ENCODE results near the gene VTI1A. TPM values are rescaled to one million over a fixed set of nuclear protein-coding genes. Genes with fewer than 3 reads are reported as not detected.

Gene VTI1A
- total RNA-seq, 2 experiments from 2014 or later, result 39.0 to 54.6 TPM

DNA sequence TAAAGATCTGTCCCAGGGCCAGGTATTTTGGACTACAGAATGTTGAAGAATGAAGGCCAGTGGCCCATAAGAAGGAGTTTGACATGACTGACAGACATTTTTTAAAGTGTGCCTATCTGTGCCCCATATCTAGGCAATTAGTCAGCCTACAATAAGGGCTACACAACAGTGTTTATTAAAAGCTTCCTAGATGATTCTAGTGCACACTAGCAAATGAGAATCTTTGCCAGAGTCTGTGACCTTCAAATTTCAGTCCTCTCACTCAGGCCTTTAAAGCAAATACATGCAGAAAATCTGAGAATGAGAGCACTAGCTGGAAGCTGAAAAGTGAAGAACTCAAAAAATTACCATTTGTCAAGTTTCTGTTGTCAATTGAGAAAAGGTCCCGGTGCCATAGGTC is 208.7 kb downstream of the VTI1A start:
- Mint-ChIP-seq H3K36me3 (no peaks in the 10 kb centered on the region), H3K4me3 (no peak overlapping the region), H3K27me3 (no peaks in the 10 kb centered on the region), H3K27ac (no peak overlapping the region), H3K9me3 (ENCODE audit: low read depth) (no peaks in the 10 kb centered on the region), H3K4me1 (no peaks in the 10 kb centered on the region)
- CTCF ChIA-PET, result interaction anchor here (0.7 kb wide), 1 partner anchor 1445 kb away, joined by 3 read pairs; no protein-coding TSS in a partner anchor
- DNase-seq, result no peak
- no peak for ATAC-seq

DNA sequence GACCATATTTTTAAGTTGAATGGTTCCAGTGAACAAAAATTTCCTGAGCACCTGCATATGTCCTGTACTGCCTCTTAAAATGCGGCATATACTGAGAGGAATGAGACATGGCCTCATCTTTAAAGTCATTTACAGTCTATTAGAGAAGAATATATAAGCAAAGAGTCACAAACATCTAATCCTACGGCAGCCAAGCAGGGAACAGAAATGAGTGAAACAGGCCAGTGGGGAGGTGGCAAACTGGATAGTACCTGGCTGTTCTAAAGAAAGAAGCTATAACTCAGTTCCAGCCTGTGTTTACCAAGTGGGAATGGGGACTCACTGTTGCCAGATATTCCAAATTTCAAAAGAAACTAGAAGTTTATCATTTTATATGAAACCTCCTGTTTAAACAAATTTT is 211.4 kb downstream of the VTI1A start:
- no peak for ATAC-seq
- H3K27me3 Mint-ChIP-seq, result no peaks in the 10 kb centered on the region
- no peaks in the 10 kb centered on the region for H3K36me3 Mint-ChIP-seq
- no peaks in the 10 kb centered on the region for H3K4me1 Mint-ChIP-seq
- CTCF ChIA-PET, result no interaction called here
- H3K27ac Mint-ChIP-seq, result no peak overlapping the region
- no peak overlapping the region for H3K4me3 Mint-ChIP-seq
- no peak for DNase-seq
- no peaks in the 10 kb centered on the region for H3K9me3 Mint-ChIP-seq (ENCODE audit: low read depth)

DNA sequence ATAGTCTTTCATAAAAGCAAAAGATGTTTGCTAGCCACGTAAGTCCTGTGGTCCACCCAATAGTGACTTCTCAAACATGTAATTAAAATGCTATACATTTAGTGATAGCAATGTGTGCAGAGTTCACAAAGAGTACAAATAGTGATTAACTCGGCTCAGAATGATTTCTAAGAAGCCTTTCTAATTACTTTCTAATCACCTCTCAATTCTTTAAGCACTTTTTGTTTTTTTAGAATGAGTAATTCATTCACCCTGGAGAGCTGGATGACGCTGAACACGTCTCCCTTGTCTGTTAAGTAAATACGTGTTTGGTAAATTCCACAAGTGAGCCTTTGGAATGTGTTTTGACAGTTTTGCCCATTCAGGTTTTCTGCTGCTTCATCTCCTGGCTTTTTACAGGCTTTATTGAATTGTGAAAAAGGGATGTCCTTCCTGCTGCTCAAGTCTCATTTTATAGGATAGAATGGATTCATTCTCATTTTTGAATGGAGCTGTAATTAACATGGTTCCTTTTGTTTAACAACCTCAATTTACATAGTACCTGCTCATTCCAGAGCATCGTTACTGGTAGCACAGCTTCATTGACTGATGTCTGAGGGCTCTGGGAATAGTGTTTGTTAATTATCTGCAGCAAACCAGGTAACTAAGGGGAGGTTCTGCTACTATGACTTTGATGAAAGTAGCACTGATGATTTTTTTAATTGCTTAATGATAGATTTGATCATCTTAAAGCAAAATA is 212.1 kb downstream of the VTI1A start:
- Mint-ChIP-seq H3K36me3 (no peaks in the 10 kb centered on the region), H3K4me3 (no peak overlapping the region), H3K27ac (no peak overlapping the region), H3K4me1 (no peaks in the 10 kb centered on the region), H3K27me3 (no peaks in the 10 kb centered on the region), H3K9me3 (ENCODE audit: low read depth) (no peaks in the 10 kb centered on the region)
- DNase-seq (no peak), ATAC-seq (no peak)
- CTCF ChIA-PET, result no interaction called here

DNA sequence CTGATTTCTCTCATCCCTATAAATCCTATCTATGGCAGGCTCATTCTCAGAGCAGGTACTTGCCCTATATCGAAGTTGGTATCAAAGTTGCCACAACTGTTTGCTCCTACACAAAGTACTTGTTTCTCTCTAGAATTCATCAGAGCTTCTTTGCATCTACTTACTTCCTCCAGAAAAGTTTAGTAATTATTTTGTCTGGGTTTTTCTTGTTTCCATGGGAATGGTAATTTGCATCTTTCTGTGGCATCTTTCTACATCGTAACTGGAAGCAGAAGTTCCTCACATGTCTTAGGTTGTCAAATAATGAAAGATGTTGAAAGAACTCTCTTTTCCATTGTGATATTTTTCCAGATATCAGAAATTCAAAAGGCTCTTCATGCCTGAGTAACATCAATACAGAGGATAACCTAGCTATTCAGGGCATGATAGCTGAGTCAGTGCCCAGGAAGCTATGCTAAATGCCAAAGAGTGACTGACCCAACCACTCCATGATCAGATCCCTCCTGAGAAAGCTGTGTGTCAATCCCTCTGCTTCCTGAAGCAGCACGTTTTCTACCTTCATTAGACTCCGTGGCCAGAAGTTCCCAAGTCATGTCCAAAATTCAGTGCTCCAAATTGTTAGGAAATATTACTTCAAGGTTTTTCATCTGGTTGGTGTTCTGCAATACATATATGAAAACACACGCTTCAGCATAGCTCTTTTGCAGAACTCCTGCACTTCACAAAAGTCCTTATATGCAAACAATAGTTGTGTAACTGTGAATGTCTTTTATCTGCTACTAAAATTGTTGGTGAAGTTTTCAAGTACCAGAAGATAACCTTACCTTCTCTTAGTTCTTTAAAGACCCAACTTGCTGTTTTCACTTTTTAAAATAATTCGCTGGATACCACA is 216.5 kb downstream of the VTI1A start:
- H3K4me3 Mint-ChIP-seq, result no peak overlapping the region
- no peak for DNase-seq
- ATAC-seq, result no peak
- no peak overlapping the region for H3K27ac Mint-ChIP-seq
- H3K4me1 Mint-ChIP-seq, result no peaks in the 10 kb centered on the region
- H3K9me3 Mint-ChIP-seq (ENCODE audit: low read depth), result no peaks in the 10 kb centered on the region
- H3K36me3 Mint-ChIP-seq, result peaks cover 4% of the 10 kb centered on the region
- no peaks in the 10 kb centered on the region for H3K27me3 Mint-ChIP-seq
- CTCF ChIA-PET, result interaction anchor here (0.6 kb wide), 1 partner anchor 720 kb away, joined by 3 read pairs; no protein-coding TSS in a partner anchor

DNA sequence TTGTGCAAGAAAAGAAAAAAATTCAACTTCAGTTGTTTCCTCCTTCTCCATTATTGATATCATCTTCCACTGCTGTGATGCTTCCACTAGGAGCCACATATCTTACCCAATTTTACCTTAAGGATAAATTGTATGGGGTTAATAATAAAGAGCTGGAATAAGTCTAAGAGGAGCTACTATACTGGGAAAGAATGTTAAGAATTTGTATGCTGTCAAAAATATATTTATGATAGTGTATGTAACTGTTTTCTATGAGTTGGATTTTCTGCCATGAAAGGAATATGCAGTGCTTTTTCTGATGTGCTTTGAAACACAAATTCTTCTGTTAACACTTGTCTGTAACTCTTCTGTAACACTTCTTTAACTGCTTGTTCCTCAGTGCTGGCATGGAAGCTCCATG is 219.1 kb downstream of the VTI1A start:
- no peak for ATAC-seq
- Mint-ChIP-seq H3K4me3 (no peak overlapping the region), H3K27me3 (no peaks in the 10 kb centered on the region), H3K9me3 (ENCODE audit: low read depth) (no peaks in the 10 kb centered on the region), H3K27ac (no peak overlapping the region), H3K4me1 (no peaks in the 10 kb centered on the region), H3K36me3 (peaks cover 7% of the 10 kb centered on the region)
- DNase-seq, result no peak
- CTCF ChIA-PET, result no interaction called here

DNA sequence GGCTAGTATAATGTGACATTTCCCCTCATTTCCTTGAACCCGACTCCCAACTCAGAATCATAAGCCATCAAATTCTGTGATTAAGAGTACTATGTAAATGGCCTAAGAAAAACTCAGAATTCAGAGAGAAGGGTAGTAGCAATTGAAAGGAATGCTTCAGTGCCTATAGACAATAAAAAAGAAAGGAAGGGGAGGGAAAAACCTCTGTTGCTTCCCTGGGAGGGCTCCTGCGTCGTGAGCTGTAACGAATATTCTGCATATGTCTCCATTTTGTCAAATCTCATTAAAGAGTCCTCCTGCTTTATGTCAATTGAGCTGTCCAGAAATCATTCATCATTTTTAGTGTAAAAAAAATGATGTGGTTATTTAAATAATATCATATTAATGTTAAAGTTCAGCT is 223.0 kb downstream of the VTI1A start:
- Mint-ChIP-seq H3K27ac (no peak overlapping the region), H3K9me3 (ENCODE audit: low read depth) (no peaks in the 10 kb centered on the region), H3K27me3 (no peaks in the 10 kb centered on the region), H3K4me1 (no peaks in the 10 kb centered on the region), H3K4me3 (no peak overlapping the region), H3K36me3 (peaks cover 7% of the 10 kb centered on the region)
- CTCF ChIA-PET, result no interaction called here
- ATAC-seq (no peak), DNase-seq (no peak)

DNA sequence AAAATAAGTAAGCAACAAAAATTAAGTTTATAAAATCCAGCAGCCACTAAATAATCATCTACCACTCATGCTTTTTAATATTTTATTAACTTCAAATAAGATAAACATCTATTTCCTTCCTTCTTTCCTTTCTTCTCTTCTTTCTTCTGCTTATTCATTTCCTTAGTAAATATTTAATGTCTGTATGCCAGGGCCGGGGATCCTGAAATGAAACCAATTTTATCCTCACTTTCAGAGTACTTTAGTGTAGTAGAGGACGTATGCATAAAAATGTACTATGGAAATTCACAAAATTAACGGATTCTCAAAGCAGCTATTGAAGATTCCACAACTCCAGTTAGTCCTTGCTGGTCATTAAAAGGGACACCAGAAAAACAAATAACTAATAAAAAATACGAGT is 224.7 kb downstream of the VTI1A start:
- no peak for ATAC-seq
- DNase-seq, result no peak
- H3K27ac Mint-ChIP-seq, result no peak overlapping the region
- H3K4me3 Mint-ChIP-seq, result no peak overlapping the region
- no peaks in the 10 kb centered on the region for H3K4me1 Mint-ChIP-seq
- CTCF ChIA-PET, result no interaction called here
- H3K36me3 Mint-ChIP-seq, result peaks cover 7% of the 10 kb centered on the region
- H3K9me3 Mint-ChIP-seq (ENCODE audit: low read depth), result no peaks in the 10 kb centered on the region
- H3K27me3 Mint-ChIP-seq, result no peaks in the 10 kb centered on the region

DNA sequence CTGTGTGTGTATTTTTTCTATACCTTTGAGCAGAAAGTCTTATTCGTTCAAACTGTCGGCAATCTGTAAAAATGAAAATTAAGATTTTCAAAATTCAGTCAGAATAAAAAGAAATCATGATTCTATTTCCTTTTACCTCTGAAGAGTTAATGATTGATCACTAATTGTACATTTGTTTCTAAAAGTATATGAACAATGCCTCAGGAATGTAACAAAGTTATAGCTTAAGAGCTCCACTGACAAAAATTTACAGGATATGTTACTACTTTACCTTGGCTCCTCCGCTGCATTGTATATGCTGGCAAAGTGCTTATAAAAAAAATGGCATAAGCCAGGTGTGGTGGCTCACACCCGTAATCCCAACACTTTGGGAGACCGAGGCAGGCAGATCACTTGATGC is 225.7 kb downstream of the VTI1A start:
- Mint-ChIP-seq H3K4me3 (no peak overlapping the region), H3K4me1 (no peaks in the 10 kb centered on the region), H3K27me3 (no peaks in the 10 kb centered on the region), H3K9me3 (ENCODE audit: low read depth) (no peaks in the 10 kb centered on the region), H3K36me3 (peaks cover 7% of the 10 kb centered on the region), H3K27ac (no peak overlapping the region)
- ATAC-seq, result no peak
- no peak for DNase-seq
- CTCF ChIA-PET, result no interaction called here

DNA sequence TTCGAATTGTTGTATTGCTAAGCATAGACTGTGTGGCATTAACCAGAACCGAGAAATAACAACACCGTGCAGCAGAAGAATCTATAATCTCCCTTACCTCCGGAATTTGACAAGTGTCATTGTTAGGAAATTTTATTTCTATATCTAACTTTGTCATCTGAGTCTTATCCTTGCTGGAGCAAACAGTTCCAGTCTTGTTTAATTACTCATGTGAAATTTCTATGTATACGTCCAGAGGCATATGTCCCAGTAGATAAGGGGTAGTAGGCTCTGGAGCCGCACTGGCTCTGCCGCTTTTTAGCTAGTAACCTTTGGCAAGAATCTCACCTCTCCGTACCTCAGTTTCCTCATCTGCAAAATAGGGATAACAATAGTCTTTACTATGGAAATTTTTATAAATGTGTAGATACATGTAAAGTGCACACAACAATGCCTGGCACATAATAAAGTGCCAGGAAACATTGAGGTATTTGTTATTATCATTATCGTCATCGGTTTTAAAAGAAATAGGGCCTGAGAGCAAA is 228.6 kb downstream of the VTI1A start:
- ATAC-seq, result no peak
- no peak overlapping the region for H3K4me3 Mint-ChIP-seq
- CTCF ChIA-PET, result no interaction called here
- no peaks in the 10 kb centered on the region for H3K9me3 Mint-ChIP-seq (ENCODE audit: low read depth)
- no peaks in the 10 kb centered on the region for H3K4me1 Mint-ChIP-seq
- no peaks in the 10 kb centered on the region for H3K27me3 Mint-ChIP-seq
- DNase-seq, result no peak
- no peak overlapping the region for H3K27ac Mint-ChIP-seq
- H3K36me3 Mint-ChIP-seq, result peaks cover 2% of the 10 kb centered on the region

DNA sequence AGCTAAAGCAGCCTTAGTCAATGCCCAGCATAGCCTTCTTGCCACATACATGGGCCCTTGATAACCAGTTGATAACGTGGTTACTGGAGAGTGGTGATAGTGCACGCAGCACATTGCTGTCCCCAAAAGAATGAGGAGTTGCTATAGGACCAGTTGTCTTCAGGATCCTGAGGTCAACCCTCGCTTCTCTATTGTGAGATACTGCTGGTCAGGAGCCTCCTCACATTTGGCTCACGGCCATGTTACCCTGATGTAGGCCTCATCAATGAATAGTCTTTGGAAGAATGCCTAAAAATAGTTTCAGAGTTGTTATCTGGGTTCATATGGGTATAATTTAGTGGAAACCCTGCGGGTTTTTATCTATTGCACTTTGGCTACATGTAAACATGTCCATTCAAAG is 230.7 kb downstream of the VTI1A start:
- ATAC-seq (no peak), DNase-seq (no peak)
- no peaks in the 10 kb centered on the region for H3K4me1 Mint-ChIP-seq
- H3K27ac Mint-ChIP-seq, result no peak overlapping the region
- H3K9me3 Mint-ChIP-seq (ENCODE audit: low read depth), result no peaks in the 10 kb centered on the region
- H3K4me3 Mint-ChIP-seq, result no peak overlapping the region
- CTCF ChIA-PET, result no interaction called here
- H3K27me3 Mint-ChIP-seq, result no peaks in the 10 kb centered on the region
- H3K36me3 Mint-ChIP-seq, result peaks cover 2% of the 10 kb centered on the region

DNA sequence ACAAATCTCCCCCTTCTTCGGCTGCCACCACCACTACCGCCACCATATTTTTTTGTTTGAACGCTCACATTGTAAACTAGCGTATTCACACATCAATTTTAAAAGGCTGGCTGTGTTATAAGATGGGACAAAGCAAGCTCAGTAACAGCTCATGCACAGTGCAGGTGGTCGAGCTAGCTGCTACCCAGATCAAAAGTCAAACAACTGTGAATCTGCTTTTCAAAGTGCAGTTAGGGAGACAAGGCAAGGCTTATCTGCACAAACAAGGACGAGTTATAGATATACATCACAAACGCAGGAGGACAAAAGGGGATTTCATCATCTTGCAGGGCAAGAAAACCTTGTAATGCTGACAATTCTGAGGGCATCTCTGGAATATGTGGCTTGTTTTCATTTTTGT is 231.6 kb downstream of the VTI1A start:
- no peak for ATAC-seq
- no peak overlapping the region for H3K4me3 Mint-ChIP-seq
- no peaks in the 10 kb centered on the region for H3K4me1 Mint-ChIP-seq
- no peaks in the 10 kb centered on the region for H3K9me3 Mint-ChIP-seq (ENCODE audit: low read depth)
- H3K27me3 Mint-ChIP-seq, result no peaks in the 10 kb centered on the region
- CTCF ChIA-PET, result no interaction called here
- H3K27ac Mint-ChIP-seq, result no peak overlapping the region
- peaks cover 2% of the 10 kb centered on the region for H3K36me3 Mint-ChIP-seq
- DNase-seq, result no peak

DNA sequence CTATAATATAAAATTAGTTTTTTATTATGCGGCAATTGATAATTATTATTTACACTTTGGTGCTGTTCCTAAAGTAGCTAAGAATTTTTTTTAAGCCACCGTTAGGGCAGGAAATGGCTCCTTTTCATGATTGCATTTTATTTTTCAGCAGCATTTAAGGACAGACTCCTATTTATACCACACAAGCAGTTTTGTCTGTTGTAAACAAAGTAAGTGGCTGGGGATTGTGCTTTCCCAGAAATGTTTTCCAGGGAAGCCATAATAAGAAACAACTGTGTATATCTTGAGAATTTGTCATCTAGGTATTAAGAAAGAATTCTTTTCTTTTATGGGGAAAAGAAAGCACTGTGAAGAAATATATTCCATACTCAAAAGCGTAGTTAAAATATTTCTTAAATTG is 232.0 kb downstream of the VTI1A start:
- Mint-ChIP-seq H3K27me3 (no peaks in the 10 kb centered on the region), H3K4me1 (no peaks in the 10 kb centered on the region)
- CTCF ChIA-PET, result no interaction called here

DNA sequence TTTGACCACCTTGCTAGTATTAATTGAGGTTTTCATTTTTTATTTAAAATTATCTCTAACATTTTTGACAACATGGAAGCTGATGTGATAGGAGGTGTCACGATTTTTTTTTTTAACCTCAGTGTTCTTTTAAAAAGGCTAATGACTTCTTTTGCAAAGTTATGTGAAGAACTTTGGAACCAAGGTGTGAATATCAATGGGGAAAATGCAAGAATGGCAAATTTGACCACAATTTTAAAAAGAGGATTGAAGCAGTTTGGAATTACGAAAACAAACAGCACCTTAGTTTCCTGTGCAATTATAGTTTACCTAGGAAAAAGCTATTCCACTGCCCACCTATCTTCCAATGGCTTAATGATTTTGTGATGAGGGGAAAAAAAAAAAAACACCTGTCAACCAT is 232.4 kb downstream of the VTI1A start:
- Mint-ChIP-seq H3K36me3 (peaks cover 2% of the 10 kb centered on the region), H3K27ac (no peak overlapping the region)

More for the DNA sequence above, 232.0 kb downstream of the VTI1A start:
- Mint-ChIP-seq H3K4me3 (no peak overlapping the region), H3K27ac (no peak overlapping the region), H3K36me3 (peaks cover 2% of the 10 kb centered on the region), H3K9me3 (ENCODE audit: low read depth) (no peaks in the 10 kb centered on the region)
- ATAC-seq (no peak), DNase-seq (no peak)

DNA sequence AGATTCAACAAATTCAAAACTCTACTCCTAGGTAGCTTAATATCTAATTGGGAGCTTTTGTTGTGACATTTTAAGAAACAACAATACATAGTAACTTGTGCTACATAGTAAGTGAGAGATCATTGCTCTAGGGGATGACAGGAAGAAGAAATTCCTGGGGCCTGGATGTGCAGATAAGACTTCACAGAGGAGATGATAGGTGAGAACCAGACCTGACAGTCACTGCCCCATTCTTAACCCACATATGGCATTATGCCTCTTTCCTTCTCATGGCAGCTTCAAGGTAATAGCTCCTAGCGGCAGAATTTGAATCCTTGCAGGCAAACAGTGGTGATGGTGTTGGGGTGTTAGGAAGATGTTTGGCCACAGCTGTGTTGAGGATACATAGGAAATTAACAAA is 233.6 kb downstream of the VTI1A start:
- ATAC-seq, result no peak
- DNase-seq, result no peak
- Mint-ChIP-seq H3K4me1 (no peaks in the 10 kb centered on the region), H3K9me3 (ENCODE audit: low read depth) (no peaks in the 10 kb centered on the region), H3K4me3 (no peak overlapping the region), H3K27ac (no peak overlapping the region), H3K27me3 (no peaks in the 10 kb centered on the region), H3K36me3 (peaks cover 2% of the 10 kb centered on the region)
- CTCF ChIA-PET, result interaction anchor here (0.5 to 1.5 kb wide), 2 partner anchors 10 to 143 kb away, joined by 3 read pairs; no protein-coding TSS in a partner anchor

More for the DNA sequence above, 232.4 kb downstream of the VTI1A start:
- ATAC-seq (no peak), DNase-seq (no peak)
- Mint-ChIP-seq H3K27me3 (no peaks in the 10 kb centered on the region), H3K4me3 (no peak overlapping the region), H3K4me1 (no peaks in the 10 kb centered on the region), H3K9me3 (ENCODE audit: low read depth) (no peaks in the 10 kb centered on the region)
- CTCF ChIA-PET, result interaction anchor here (1.5 kb wide), 1 partner anchor 11 kb away, joined by 3 read pairs; no protein-coding TSS in a partner anchor

Measured in activated CD8-positive, alpha-beta memory T cell treated with anti-CD3 and anti-CD28 coated beads, Interleukin-2, amount 10 ng/mL, durations not matched to agents 7 days and 5 days (primary cell).